Type B pancreatic cell (in vitro differentiated cells): Measurements from ENCODE around the gene SDK1. TPM values are rescaled to one million over a fixed set of nuclear protein-coding genes. Genes with fewer than 3 reads are reported as not detected.

ENCODE experiments used
- DNase-seq: peaks from one replicate; pipeline ENCODE4 v3.0.0; 2021; ENCODE audit warnings: mixed read lengths; ENCODE audit not compliant: unreplicated experiment; ENCODE audit errors: extremely low spot score
- H3K27ac Mint-ChIP-seq: 2 replicates; pipeline ENCODE4 v1.8.0; 2021; ENCODE audit warnings: mild to moderate bottlenecking, mixed read lengths
- H3K27me3 Mint-ChIP-seq: 2 replicates; pipeline ENCODE4 v1.8.0; 2021; ENCODE audit warnings: mixed read lengths
- H3K36me3 Mint-ChIP-seq: 2 replicates; pipeline ENCODE4 v1.8.0; 2021; ENCODE audit warnings: mixed read lengths
- H3K4me1 Mint-ChIP-seq: one replicate; pipeline ENCODE4 v1.8.0; 2021; ENCODE audit warnings: mixed read lengths; ENCODE audit not compliant: unreplicated experiment
- H3K4me3 Mint-ChIP-seq: 2 replicates; pipeline ENCODE4 v1.8.0; 2021; ENCODE audit warnings: mild to moderate bottlenecking, mixed read lengths
- H3K9me3 Mint-ChIP-seq: 2 replicates; pipeline ENCODE4 v1.8.0; 2021; ENCODE audit warnings: mixed read lengths
- CTCF ChIP-seq: fragments of 200-600 bp; sonication (generic); conservative IDR thresholded peaks from 2 replicates; pipeline ENCODE4 v1.5.0; 2021; ENCODE audit warnings: antibody characterized with exemption, mild to moderate bottlenecking
- total RNA-seq: library from RNA; stranded (reverse); gene quantifications from 2 replicates; pipeline ENCODE4 v1.2.1, GENCODE V29; 2021; ENCODE audit warnings: low replicate concordance

The SDK1 gene
- total RNA-seq, 1 donor from 2014 or later, result 26.1 TPM

- DNase-seq, result no peak
- no peak for TF ChIP-seq CTCF
- no peaks in the 10 kb centered on the region for H3K36me3 Mint-ChIP-seq
- no peak overlapping the region for H3K4me3 Mint-ChIP-seq
- no peaks in the 10 kb centered on the region for H3K27me3 Mint-ChIP-seq
- peaks cover 4% of the 10 kb centered on the region for H3K4me1 Mint-ChIP-seq
- H3K9me3 Mint-ChIP-seq, result no peaks in the 10 kb centered on the region
- H3K27ac Mint-ChIP-seq, result no peak overlapping the region
Observed at GRCh38 chr7:4107839-4108238, 806.8 kb downstream of the SDK1 start.

DNA sequence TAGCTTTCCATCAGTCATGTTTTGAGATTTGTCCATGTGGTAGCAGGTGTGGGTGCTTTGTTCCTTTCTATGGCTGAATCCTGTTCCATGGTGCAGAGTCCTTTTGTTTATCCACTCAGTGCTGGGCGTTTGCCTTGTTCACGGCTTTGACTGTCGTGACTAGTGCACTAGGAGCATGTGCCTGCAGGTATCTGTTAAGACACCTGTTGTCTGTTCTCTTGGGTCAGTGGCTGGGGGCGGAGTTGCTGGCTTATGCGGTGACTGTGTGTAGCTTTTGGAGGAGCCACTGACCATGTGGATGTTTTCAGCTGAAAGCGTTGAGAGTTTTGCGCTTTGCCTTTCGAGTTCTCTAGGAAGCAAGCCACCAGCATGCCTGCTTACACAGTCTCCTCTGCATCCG is 807.9 kb downstream of the SDK1 start:
- no peak for DNase-seq
- no peaks in the 10 kb centered on the region for H3K9me3 Mint-ChIP-seq
- H3K36me3 Mint-ChIP-seq, result peaks cover 10% of the 10 kb centered on the region
- no peak overlapping the region for H3K27ac Mint-ChIP-seq
- no peaks in the 10 kb centered on the region for H3K4me1 Mint-ChIP-seq
- no peak overlapping the region for H3K4me3 Mint-ChIP-seq
- TF ChIP-seq CTCF, result no peak
- H3K27me3 Mint-ChIP-seq, result no peaks in the 10 kb centered on the region

DNA sequence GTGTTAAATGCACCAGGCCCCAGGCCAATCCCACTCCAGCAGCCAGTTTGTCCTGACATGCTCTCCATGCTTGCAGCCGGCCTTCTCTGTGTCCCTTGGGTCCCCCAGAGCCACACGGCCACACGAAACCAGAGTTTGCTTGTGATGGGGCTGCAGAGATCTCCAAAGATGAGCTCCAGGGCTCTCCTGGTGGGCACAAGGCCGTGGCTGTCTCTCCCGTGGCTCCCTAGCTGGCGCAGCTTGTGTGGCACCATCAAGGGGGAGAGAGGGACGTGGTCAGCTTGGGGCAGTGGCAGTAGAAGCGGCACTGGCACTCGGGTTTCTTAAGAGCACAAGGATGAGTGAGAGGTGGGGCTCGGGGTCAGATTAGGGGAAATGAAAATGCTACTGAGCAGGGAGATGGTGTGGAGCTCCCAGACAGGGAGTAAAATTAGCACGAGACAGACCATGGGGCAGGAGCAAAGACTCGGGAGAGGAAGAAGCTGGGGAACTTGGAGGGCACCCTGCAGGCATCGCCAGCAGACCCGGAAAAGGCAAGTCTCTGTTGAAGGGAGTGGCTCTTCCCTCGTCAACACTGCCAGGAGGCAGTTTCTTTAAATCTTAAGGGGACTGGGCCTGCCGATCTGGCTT is 808.5 kb downstream of the SDK1 start:
- DNase-seq, result no peak
- Mint-ChIP-seq H3K9me3 (no peaks in the 10 kb centered on the region), H3K27ac (no peak overlapping the region), H3K4me1 (no peaks in the 10 kb centered on the region), H3K36me3 (peaks cover 10% of the 10 kb centered on the region), H3K27me3 (no peaks in the 10 kb centered on the region), H3K4me3 (no peak overlapping the region)
- TF ChIP-seq CTCF, result no peak

- Mint-ChIP-seq H3K36me3 (peaks cover 15% of the 10 kb centered on the region), H3K4me3 (no peak overlapping the region), H3K4me1 (peaks cover 3% of the 10 kb centered on the region), H3K27me3 (no peaks in the 10 kb centered on the region), H3K27ac (no peak overlapping the region), H3K9me3 (no peaks in the 10 kb centered on the region)
- no peak for TF ChIP-seq CTCF
- DNase-seq, result no peak
Observed at GRCh38 chr7:4110438-4110837, 809.4 kb downstream of the SDK1 start.

- Mint-ChIP-seq H3K4me1 (peaks cover 4% of the 10 kb centered on the region), H3K36me3 (peaks cover 17% of the 10 kb centered on the region), H3K9me3 (no peaks in the 10 kb centered on the region), H3K4me3 (no peak overlapping the region), H3K27me3 (no peaks in the 10 kb centered on the region), H3K27ac (no peak overlapping the region)
- no peak for DNase-seq
- no peak for TF ChIP-seq CTCF
Observed at GRCh38 chr7:4111166-4111565, 810.1 kb downstream of the SDK1 start.

- Mint-ChIP-seq H3K9me3 (peaks cover 1% of the 10 kb centered on the region), H3K4me3 (no peak overlapping the region), H3K27me3 (no peaks in the 10 kb centered on the region), H3K4me1 (peaks cover 4% of the 10 kb centered on the region), H3K36me3 (peaks cover 18% of the 10 kb centered on the region), H3K27ac (no peak overlapping the region)
- no peak for TF ChIP-seq CTCF
- DNase-seq, result no peak
Observed at GRCh38 chr7:4113271-4113670, 812.2 kb downstream of the SDK1 start.
